Lower lobe of right lung (tissue), 2 donors: ENCODE results near the gene RAB40C. TPM values are rescaled to one million over a fixed set of nuclear protein-coding genes. Genes with fewer than 3 reads are reported as not detected.

Source experiments
- ATAC-seq, 2 donors: fragments of 200-7000 bp; cut with Tn5 transposase; one replicate each; pipeline ENCODE4 v1.9.1; 2020 to 2022; ENCODE audit warnings: mild to moderate bottlenecking in 2 of 2, moderate library complexity in 2 of 2
- DNase-seq: peaks from one replicate; pipeline ENCODE4 v3.0.0-alpha.2; 2020
- H3K27ac ChIP-seq: fragments of 200-600 bp; one replicate; pipeline ENCODE4 v1.8.0; 2022
- H3K27me3 ChIP-seq: fragments of 200-600 bp; one replicate; pipeline ENCODE4 v1.8.0; 2022; ENCODE audit warnings: low read depth
- H3K36me3 ChIP-seq: fragments of 200-600 bp; one replicate; pipeline ENCODE4 v1.8.0; 2022; ENCODE audit warnings: mild to moderate bottlenecking
- H3K4me1 ChIP-seq: fragments of 200-600 bp; one replicate; pipeline ENCODE4 v1.8.0; 2022
- H3K4me3 ChIP-seq: fragments of 200-600 bp; one replicate; pipeline ENCODE4 v1.8.0; 2022; ENCODE audit warnings: mild to moderate bottlenecking
- H3K9me3 ChIP-seq: fragments of 200-600 bp; one replicate; pipeline ENCODE4 v1.8.0; 2022
- intact Hi-C: fragments of 100-400 bp; cut with DNase I; formaldehyde crosslinking; loops from one replicate; pipeline ENCODE4 v1.11.0; 2022
- total RNA-seq: library from RNA; stranded (reverse); fragmentation: NEBNext Ultra II Directional; extraction: Animal tissue kit (Norgen Biotek cat#: 25700); gene quantifications from one replicate; pipeline ENCODE4 v1.2.1, GENCODE V29; 2021
- TF ChIP-seq, protein P1 (sequence below): fragments of 200-600 bp; IDR thresholded peaks from one replicate; pipeline ENCODE4 v1.8.0; 2022; ENCODE audit warnings: antibody characterized with exemption, mild to moderate bottlenecking
- donor health status: DM: no; HTN: yes; CAD: no; lungs with severe emphysema.

Gene RAB40C
- total RNA-seq, 1 donor from 2014 or later = 40.1 TPM

- no peak overlapping the region for H3K4me3 ChIP-seq
Observed at GRCh38 chr16:622920-623280, 33.0 kb downstream of the RAB40C start.

GRCh38 chr16:624526-625070 lies 34.7 kb downstream of the RAB40C start:
- TF ChIP-seq, protein P1, sequence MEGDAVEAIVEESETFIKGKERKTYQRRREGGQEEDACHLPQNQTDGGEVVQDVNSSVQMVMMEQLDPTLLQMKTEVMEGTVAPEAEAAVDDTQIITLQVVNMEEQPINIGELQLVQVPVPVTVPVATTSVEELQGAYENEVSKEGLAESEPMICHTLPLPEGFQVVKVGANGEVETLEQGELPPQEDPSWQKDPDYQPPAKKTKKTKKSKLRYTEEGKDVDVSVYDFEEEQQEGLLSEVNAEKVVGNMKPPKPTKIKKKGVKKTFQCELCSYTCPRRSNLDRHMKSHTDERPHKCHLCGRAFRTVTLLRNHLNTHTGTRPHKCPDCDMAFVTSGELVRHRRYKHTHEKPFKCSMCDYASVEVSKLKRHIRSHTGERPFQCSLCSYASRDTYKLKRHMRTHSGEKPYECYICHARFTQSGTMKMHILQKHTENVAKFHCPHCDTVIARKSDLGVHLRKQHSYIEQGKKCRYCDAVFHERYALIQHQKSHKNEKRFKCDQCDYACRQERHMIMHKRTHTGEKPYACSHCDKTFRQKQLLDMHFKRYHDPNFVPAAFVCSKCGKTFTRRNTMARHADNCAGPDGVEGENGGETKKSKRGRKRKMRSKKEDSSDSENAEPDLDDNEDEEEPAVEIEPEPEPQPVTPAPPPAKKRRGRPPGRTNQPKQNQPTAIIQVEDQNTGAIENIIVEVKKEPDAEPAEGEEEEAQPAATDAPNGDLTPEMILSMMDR = no peak
- no peak overlapping the region for H3K27ac ChIP-seq
- peaks cover 44% of the 10 kb centered on the region for H3K4me1 ChIP-seq
- H3K9me3 ChIP-seq = no peaks in the 10 kb centered on the region
- intact Hi-C loops = no loop called here
- no peak overlapping the region for H3K4me3 ChIP-seq
- DNase-seq (no peak), ATAC-seq (no peak)
- no peaks in the 10 kb centered on the region for H3K27me3 ChIP-seq
- peaks cover 45% of the 10 kb centered on the region for H3K36me3 ChIP-seq

More at GRCh38 chr16:622920-623280, 33.0 kb downstream of the RAB40C start:
- DNase-seq = no peak
- intact Hi-C loops = no loop called here
- peaks cover 27% of the 10 kb centered on the region for H3K4me1 ChIP-seq
- H3K36me3 ChIP-seq = peaks cover 33% of the 10 kb centered on the region
- H3K27me3 ChIP-seq = no peaks in the 10 kb centered on the region
- peak overlapping the region; percentile 58 for H3K27ac ChIP-seq
- H3K9me3 ChIP-seq = no peaks in the 10 kb centered on the region
- no peak for ATAC-seq
- TF ChIP-seq, protein P1 = no peak

GRCh38 chr16:625117-625976 lies 35.5 kb downstream of the RAB40C start:
- H3K36me3 ChIP-seq = peaks cover 45% of the 10 kb centered on the region
- DNase-seq = no peak
- TF ChIP-seq, protein P1 = no peak

GRCh38 chr16:625977-626765 lies 36.3 kb downstream of the RAB40C start:
- ATAC-seq = no peak
- Histone ChIP-seq H3K4me1 (peaks cover 57% of the 10 kb centered on the region), H3K4me3 (no peak overlapping the region), H3K9me3 (no peaks in the 10 kb centered on the region), H3K36me3 (peaks cover 45% of the 10 kb centered on the region), H3K27me3 (no peaks in the 10 kb centered on the region), H3K27ac (no peak overlapping the region)
- intact Hi-C loops = no loop called here
- DNase-seq = no peak
- TF ChIP-seq, protein P1 = no peak

More at GRCh38 chr16:625117-625976, 35.5 kb downstream of the RAB40C start:
- Histone ChIP-seq H3K27ac (no peak overlapping the region), H3K27me3 (no peaks in the 10 kb centered on the region), H3K9me3 (no peaks in the 10 kb centered on the region), H3K4me1 (peaks cover 52% of the 10 kb centered on the region), H3K4me3 (no peak overlapping the region)
- ATAC-seq = no peak
- intact Hi-C loops = no loop called here

GRCh38 chr16:626787-627453 lies 37.1 kb downstream of the RAB40C start:
- Histone ChIP-seq H3K36me3 (peaks cover 45% of the 10 kb centered on the region), H3K4me3 (no peak overlapping the region), H3K27ac (peak overlapping the region; percentile 64), H3K9me3 (no peaks in the 10 kb centered on the region), H3K27me3 (no peaks in the 10 kb centered on the region), H3K4me1 (peaks cover 52% of the 10 kb centered on the region)
- ATAC-seq (no peak), DNase-seq (no peak)
- intact Hi-C loops = no loop called here
- TF ChIP-seq, protein P1 = no peak
